Activated CD4-positive, alpha-beta T cell treated with anti-CD3 and anti-CD28 coated beads, Interleukin-2, Interleukin-4, amounts not matched to agents 100 ng/mL and 50 ng/mL, durations not matched to agents 16 hours and 8 hours (primary cell): Measurements from ENCODE around the gene KCNA3.

ENCODE experiments used
- DNase-seq: peaks from one replicate; pipeline ENCODE4 v3.0.0-alpha.2; 2020; ENCODE audit warnings: low spot score

The KCNA3 gene

DNA sequence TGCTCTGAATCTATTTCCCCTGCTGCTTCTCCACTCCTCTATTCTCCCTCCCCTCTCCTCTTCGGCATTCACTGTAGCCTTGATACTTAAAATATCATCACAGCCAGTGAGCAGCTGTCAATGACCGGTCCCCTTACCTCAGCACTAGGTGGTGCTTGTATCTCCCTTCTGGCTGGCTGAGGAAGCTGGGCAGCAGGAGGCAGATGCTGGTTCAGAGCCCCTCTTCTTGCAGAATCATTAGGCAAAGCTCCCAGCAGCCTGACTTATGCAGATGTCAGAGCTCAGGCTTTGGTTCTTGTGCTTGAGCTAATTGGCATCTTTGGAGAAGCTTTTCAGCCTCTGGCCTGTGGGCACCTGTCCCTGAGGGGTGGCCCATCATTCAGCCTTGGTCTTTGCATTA lies 36.7 kb downstream of the KCNA3 start:
- DNase-seq = no peak

DNA sequence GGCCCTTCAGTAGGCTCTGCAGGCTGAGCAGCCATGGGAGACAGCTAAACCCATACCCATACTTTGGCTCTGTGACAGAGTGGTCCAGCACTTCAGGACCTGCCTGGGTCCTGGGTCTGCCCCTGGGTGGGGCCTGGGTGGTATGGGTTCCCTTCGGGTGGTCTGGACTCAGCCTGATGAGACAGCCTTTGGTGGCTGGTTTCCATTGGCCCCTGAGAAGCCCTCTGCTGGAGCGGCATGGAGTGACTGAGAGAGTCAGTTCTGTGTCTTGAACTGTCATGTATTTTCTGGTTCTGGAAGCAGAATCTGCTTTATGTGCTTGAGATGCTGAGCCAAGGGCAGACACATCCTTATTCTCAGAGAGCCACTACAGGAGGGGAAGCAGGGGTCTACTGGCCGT lies 37.3 kb downstream of the KCNA3 start:
- DNase-seq = no peak

GRCh38 chr1:110636149-110636935 lies 38.4 kb downstream of the KCNA3 start:
- peak; percentile 62 for DNase-seq

DNA sequence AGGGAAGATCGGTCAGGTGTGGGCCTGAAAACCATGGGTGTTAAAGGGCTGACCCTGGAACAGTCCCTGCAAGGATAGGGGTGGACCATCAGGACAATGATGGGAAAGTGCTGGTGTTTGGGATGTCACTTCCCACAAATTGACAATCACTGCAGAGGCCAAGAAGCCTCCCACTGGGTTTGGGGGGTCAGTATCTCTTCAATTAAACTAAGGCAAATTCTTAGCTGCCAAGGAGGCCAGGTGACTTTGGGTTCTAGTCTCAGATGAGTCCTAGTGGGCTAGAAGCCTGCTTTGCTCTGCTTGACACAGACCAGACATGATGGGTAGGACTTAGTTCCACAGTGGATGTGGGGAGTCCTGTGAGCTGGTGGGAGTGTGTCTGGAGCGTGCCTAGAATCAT lies 39.3 kb downstream of the KCNA3 start:
- no peak for DNase-seq

DNA sequence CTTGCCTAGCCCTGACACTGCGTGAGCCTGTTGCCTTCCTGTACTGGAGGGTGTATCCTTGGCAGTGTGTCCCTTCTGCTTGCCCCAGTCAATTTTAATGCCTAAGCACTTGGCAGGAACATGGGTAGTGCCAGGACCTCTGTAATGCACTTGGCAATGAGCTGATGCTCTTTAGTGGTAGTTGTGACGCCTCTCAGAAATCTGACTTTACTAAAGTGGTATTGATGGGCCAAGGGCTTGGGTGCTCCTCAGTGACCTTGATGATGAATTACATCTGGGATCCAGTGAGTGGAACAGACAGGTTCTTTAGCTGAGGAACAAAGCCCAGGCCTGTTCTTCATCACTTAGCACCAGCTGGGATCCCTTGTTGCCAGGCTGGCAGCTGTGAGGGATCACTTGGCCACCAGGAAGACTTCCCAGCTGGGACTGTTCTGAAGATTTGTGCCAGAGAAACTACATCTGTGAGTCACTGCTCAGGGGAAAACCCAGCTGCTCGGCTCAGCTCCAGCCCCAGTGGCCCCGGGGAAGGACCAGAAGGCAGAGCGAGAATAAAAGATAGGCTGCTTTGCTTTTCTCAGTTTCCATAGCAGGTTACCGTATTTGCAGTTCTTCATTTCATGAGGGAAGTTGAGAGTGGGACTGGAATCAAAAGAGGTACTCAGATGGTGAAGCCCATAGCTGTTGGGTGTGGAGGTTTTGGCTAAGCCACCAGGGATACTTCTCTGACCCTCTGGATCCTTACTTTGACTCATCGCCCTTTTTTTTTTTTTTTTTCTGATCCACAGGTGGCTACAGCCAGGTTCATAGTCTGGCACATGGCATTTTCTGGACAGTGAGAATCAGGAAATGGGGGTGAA lies 40.1 kb downstream of the KCNA3 start:
- peak; percentile 89 for DNase-seq

DNA sequence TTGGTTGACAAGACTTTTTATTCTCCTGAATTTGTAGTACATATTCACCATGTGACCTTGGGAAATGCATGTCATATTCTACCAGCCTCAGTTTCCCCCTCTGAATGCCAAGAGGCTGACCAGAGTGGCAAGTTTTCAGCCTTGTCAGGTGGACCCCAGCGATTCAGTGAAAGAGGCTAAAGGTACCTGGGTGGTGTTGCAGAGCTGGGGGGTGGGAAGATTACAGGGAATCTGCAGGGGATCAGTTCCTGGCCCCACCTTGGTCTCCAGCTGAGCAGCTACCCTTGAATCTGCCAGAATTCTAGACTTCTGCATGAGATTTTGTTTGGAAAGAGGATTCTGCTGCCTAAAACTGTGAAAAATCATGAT lies 40.7 kb downstream of the KCNA3 start:
- DNase-seq = no peak

DNA sequence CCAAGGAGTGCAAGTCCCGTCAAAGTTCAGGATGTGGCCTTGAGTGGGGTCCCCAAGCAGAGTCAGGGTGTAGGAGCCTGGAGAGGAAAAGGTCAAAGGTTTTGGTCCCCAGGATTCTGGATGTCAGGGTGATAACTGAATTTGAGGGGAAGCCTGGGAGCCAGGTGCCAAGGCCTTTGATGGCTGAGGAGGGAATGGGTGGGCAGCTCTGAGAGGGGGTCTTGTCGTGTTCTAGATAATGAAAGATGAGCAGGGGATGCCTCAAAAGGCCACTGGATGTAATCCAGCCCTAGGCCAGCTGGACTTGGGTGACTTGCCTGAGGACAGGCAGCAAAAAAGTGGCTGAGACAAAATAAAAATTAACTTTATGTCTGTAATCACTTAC lies 41.1 kb downstream of the KCNA3 start:
- DNase-seq = no peak

GRCh38 chr1:110631836-110632620 lies 42.7 kb downstream of the KCNA3 start:
- no peak for DNase-seq

- DNase-seq = peak; percentile 95
Measured at GRCh38 chr1:110630839-110631663, 43.7 kb downstream of the KCNA3 start.

DNA sequence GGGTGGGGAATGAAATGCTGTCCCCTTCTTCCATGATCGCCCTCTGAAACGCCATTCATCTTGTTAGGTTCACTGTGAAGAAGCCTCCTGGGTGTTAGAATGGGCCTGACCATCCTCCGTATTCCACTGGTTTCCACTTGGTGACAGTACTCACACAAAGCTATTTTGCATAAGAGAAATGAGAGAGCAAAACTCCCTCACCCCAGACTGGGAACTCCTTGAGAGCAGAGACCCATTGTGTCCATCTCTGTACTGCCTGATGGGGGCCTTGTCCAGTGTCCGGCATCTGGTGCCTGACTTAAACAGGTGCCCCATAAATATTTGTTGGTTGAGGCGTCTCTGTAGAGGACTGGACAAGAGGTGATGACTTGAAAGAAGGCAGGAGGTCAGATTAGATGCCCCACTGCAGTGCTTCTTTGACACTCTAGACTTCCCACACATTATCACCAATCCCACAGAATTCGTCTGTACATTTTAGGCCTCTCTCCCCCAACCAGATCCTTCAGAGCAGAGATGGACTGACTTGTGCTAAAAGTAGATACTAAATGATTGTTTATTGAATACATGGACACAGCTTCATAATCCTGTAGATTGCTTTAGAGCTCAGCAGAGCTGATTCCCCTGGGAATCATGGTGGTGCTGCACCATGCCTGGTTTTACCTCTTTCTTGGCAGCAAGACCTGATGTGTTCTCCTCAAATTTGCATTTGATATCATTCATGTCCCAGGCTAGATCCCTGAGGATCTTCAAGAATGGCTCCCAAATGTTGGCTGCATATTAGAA lies 46.2 kb downstream of the KCNA3 start:
- DNase-seq = no peak

GRCh38 chr1:110627764-110628163 lies 47.0 kb downstream of the KCNA3 start:
- no peak for DNase-seq

DNA sequence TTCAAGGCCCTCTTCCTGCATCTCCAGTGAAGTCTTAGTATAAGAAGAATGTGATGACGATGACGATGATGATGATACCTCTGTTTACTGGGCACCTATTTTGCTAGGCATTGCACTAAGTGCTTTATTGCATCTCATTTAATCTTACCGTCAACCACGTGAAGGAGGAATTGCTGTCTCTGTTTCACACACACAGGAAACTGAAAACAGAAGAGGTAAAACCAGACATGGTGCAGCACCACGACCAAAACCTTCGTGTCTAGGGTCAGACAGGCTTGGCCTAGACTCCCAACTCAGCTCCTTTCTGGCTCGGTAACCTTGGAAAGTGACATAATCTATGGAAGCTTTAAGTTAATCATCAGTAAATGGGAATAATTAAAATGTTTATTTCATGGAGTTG lies 47.9 kb downstream of the KCNA3 start:
- DNase-seq = no peak
